Activated B cell treated with CpG ODN at 0.5 μM for 24 hours (primary cell): ENCODE data around the gene PWWP2B. TPM values are rescaled to one million over a fixed set of nuclear protein-coding genes. Genes with fewer than 3 reads are reported as not detected.
A peak's percentile ranks its signal among the peaks of the same experiment; 100 is the strongest.

Experiments used
- ATAC-seq: fragments of 200-7000 bp; cut with Tn5 transposase; one replicate; pipeline ENCODE4 v1.10.0; 2021; ENCODE audit warnings: low read depth, mild to moderate bottlenecking, moderate library complexity
- CTCF ChIA-PET: fragments of 350-600 bp; sonication (Branson Sonifier 250); formaldehyde crosslinking; loops from one replicate; lab custom pipeline; 2021; ENCODE audit warnings: antibody characterized with exemption; lab: Charles Lee
- POLR2A ChIA-PET: fragments of 350-600 bp; sonication (Branson Sonifier 250); formaldehyde crosslinking; loops from one replicate; lab custom pipeline; 2021; ENCODE audit warnings: antibody characterized with exemption; lab: Charles Lee
- DNase-seq: peaks from one replicate; pipeline ENCODE4 v3.0.0; 2022
- H3K27ac Mint-ChIP-seq: one replicate; pipeline ENCODE4 v1.8.0; 2020; ENCODE audit warnings: mixed read lengths
- H3K27me3 Mint-ChIP-seq: one replicate; pipeline ENCODE4 v1.8.0; 2021; ENCODE audit warnings: mixed read lengths
- H3K36me3 Mint-ChIP-seq: one replicate; pipeline ENCODE4 v1.8.0; 2021; ENCODE audit warnings: low read depth, mixed read lengths
- H3K4me1 Mint-ChIP-seq: one replicate; pipeline ENCODE4 v1.8.0; 2021; ENCODE audit warnings: mixed read lengths
- H3K4me3 Mint-ChIP-seq: one replicate; pipeline ENCODE4 v1.8.0; 2020; ENCODE audit warnings: mild to moderate bottlenecking, mixed read lengths
- H3K9me3 Mint-ChIP-seq: one replicate; pipeline ENCODE4 v1.8.0; 2020; ENCODE audit warnings: mixed read lengths
- intact Hi-C: fragments of 100-400 bp; cut with micrococcal nuclease; formaldehyde crosslinking; loops from one replicate; pipeline ENCODE4 v1.15.1; 2024
- total RNA-seq: library from RNA; stranded (reverse); gene quantifications from 2 replicates; pipeline ENCODE4 v1.2.3, GENCODE V29; 2022
- TF ChIP-seq, protein P1 (sequence below): fragments of 200-600 bp; IDR thresholded peaks from one replicate; pipeline ENCODE4 v1.8.0; 2022; ENCODE audit warnings: antibody characterized with exemption, mild to moderate bottlenecking

PWWP2B gene
- total RNA-seq, result 12.8 and 13.4 TPM in 2 replicates

DNA sequence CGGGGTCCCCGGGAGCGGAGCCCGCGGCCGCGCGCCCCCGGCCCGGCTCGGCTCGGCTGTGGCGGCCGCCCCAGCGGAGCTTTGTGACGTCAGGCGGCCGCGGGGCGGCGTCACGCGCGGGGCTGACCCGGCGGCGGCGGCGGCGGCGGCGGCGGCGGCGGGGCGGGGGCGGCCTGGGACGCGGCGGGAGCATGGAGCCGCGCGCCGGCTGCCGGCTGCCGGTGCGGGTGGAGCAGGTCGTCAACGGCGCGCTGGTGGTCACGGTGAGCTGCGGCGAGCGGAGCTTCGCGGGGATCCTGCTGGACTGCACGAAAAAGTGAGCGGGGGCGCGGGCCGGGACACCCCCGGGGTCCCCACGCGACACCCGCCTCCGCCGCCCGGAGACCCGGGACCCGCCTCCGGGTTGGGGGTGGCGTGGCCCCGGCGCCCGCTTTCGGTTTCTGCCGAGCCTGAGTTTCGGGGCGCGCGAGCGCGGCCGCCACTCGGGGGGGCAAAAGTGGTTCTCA lies at the start of gene PWWP2B:
Gene PWWP2B (plus strand): TSS at position 165 of the 506 bp plus-strand sequence. CDS start 27 bp downstream, at position 192.
- intact Hi-C loops, result loop anchor here (1.0 to 5.0 kb wide), 4 partner anchors 24 to 415 kb away; partner anchors contain the start of genes BNIP3 and INPP5A
- CTCF ChIA-PET, result interaction anchor here (0.5 to 2.1 kb wide), 5 partner anchors 9 to 128 kb away, joined by 3 to 9 read pairs (median 3); no protein-coding TSS in a partner anchor
- H3K4me3 Mint-ChIP-seq, result peak within 1 kb of the TSS; percentile 88

GRCh38 chr10:132347211-132347930 lies 49.6 kb upstream of the PWWP2B start:
- Mint-ChIP-seq H3K4me3 (no peak overlapping the region), H3K9me3 (peaks cover 2% of the 10 kb centered on the region), H3K27ac (no peak overlapping the region), H3K27me3 (no peaks in the 10 kb centered on the region), H3K36me3 (peaks cover 44% of the 10 kb centered on the region), H3K4me1 (peaks cover 8% of the 10 kb centered on the region)
- intact Hi-C loops, result no loop called here
- TF ChIP-seq, protein P1, sequence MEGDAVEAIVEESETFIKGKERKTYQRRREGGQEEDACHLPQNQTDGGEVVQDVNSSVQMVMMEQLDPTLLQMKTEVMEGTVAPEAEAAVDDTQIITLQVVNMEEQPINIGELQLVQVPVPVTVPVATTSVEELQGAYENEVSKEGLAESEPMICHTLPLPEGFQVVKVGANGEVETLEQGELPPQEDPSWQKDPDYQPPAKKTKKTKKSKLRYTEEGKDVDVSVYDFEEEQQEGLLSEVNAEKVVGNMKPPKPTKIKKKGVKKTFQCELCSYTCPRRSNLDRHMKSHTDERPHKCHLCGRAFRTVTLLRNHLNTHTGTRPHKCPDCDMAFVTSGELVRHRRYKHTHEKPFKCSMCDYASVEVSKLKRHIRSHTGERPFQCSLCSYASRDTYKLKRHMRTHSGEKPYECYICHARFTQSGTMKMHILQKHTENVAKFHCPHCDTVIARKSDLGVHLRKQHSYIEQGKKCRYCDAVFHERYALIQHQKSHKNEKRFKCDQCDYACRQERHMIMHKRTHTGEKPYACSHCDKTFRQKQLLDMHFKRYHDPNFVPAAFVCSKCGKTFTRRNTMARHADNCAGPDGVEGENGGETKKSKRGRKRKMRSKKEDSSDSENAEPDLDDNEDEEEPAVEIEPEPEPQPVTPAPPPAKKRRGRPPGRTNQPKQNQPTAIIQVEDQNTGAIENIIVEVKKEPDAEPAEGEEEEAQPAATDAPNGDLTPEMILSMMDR, result no peak
- peak; percentile 10 for ATAC-seq
- ChIA-PET CTCF (interaction anchor here (0.9 kb wide), 1 partner anchor 14 kb away, joined by 3 read pairs; no protein-coding TSS in a partner anchor), POLR2A (no interaction called here)
- no peak for DNase-seq

More for the DNA sequence above, at the start of gene PWWP2B:
- POLR2A ChIA-PET, result interaction anchor here (0.6 to 3.5 kb wide), 9 partner anchors 10 to 175 kb away, joined by 3 to 41 read pairs (median 4); no protein-coding TSS in a partner anchor
- Mint-ChIP-seq H3K27ac (peak within 1 kb of the TSS; percentile 88), H3K36me3 (no peaks in the 10 kb centered on the region), H3K9me3 (peaks cover 1% of the 10 kb centered on the region), H3K4me1 (peaks cover 62% of the 10 kb centered on the region), H3K27me3 (no peaks in the 10 kb centered on the region)
- TF ChIP-seq, protein P1, result no peak
- DNase-seq (peak; percentile 67), ATAC-seq (peak; percentile 25)

GRCh38 chr10:132347931-132348267 lies 49.1 kb upstream of the PWWP2B start:
- TF ChIP-seq, protein P1, result no peak
- POLR2A ChIA-PET, result interaction anchor here (0.7 kb wide), 1 partner anchor 373 kb away, joined by 3 read pairs; no protein-coding TSS in a partner anchor
- CTCF ChIA-PET, result interaction anchor here (0.9 kb wide), 1 partner anchor 13 kb away, joined by 3 read pairs; no protein-coding TSS in a partner anchor
- DNase-seq, result no peak
- H3K4me3 Mint-ChIP-seq, result no peak overlapping the region
- peaks cover 41% of the 10 kb centered on the region for H3K36me3 Mint-ChIP-seq
- peaks cover 11% of the 10 kb centered on the region for H3K4me1 Mint-ChIP-seq
- H3K27ac Mint-ChIP-seq, result no peak overlapping the region
- no peaks in the 10 kb centered on the region for H3K9me3 Mint-ChIP-seq
- no peaks in the 10 kb centered on the region for H3K27me3 Mint-ChIP-seq
- intact Hi-C loops, result no loop called here
- no peak for ATAC-seq

- CTCF ChIA-PET, result no interaction called here
- peaks cover 13% of the 10 kb centered on the region for H3K4me1 Mint-ChIP-seq
- peaks cover 30% of the 10 kb centered on the region for H3K36me3 Mint-ChIP-seq
- H3K27me3 Mint-ChIP-seq, result no peaks in the 10 kb centered on the region
- intact Hi-C loops, result no loop called here
- DNase-seq (no peak), ATAC-seq (no peak)
- TF ChIP-seq, protein P1, result no peak
- H3K27ac Mint-ChIP-seq, result no peak overlapping the region
- no peak overlapping the region for H3K4me3 Mint-ChIP-seq
- POLR2A ChIA-PET, result no interaction called here
- H3K9me3 Mint-ChIP-seq, result no peaks in the 10 kb centered on the region
Observed at GRCh38 chr10:132349766-132350165, 47.2 kb upstream of the PWWP2B start.

- H3K27ac Mint-ChIP-seq, result no peak overlapping the region
- peaks cover 13% of the 10 kb centered on the region for H3K4me1 Mint-ChIP-seq
- CTCF ChIA-PET, result interaction anchor here (1.5 kb wide), 1 partner anchor 116 kb away, joined by 4 read pairs; no protein-coding TSS in a partner anchor
- intact Hi-C loops, result no loop called here
- POLR2A ChIA-PET, result no interaction called here
- ATAC-seq (no peak), DNase-seq (no peak)
- H3K36me3 Mint-ChIP-seq, result peaks cover 24% of the 10 kb centered on the region
- H3K27me3 Mint-ChIP-seq, result no peaks in the 10 kb centered on the region
- TF ChIP-seq, protein P1, result no peak
- no peaks in the 10 kb centered on the region for H3K9me3 Mint-ChIP-seq
- H3K4me3 Mint-ChIP-seq, result no peak overlapping the region
Observed at GRCh38 chr10:132350391-132350790, 46.6 kb upstream of the PWWP2B start.
